ENCODE data around the gene GJD3. TPM values are rescaled to one million over a fixed set of nuclear protein-coding genes. Genes with fewer than 3 reads are reported as not detected.
A peak's percentile ranks its signal among the peaks of the same experiment; 100 is the strongest.

Gene GJD3
- total RNA-seq, 1 experiment from 2014 or later: not detected

DNA sequence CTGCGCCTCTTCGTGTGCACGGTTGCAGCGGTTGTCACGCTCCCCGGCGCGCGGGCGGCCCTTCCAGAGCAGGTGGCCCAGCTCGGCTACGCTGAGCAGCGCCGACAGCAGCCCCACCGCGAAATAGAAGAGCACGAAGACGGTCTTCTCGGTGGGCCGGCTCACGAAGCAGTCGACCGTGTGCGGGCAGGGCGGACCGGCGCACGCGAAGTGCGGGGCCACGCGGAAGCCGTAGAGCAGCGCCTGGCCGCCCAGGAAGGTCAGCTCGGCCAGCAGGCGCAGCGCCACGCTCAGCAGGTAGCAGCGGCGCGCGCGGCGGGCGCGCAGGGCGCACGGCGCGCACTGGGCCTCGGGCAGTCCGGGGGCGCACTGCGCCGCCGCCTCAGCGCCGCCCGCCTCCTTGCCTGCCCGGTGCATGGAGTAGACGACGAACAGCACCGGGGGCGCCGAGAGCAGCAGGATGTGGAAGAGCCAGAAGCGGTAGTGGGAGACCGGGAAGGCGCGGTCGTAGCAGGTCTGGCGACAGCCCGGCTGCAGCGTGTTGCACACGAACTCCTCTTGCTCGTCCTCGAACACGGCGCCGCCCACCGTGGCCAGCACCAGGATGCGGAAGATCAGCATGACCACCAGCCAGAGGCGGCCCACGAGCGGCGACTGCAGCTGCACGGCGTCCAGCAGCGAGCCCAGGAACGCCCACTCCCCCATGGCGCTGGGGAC lies 1.3 kb downstream of the GJD3 start:
- Histone ChIP-seq H3K27ac (no peak overlapping the region), H3F3A (ENCODE audit: insufficient read depth, low read depth) (peaks cover 6% of the 10 kb centered on the region; the same call in 1 of the 2 replicates), H3K4me3 (peak overlapping the region; percentile 69; the same call in 1 of the 2 replicates), H4K20me1 (ENCODE audit: insufficient read depth) (no peaks in the 10 kb centered on the region; the same call in 1 of the 2 replicates), H3K27me3 (ENCODE audit: insufficient read depth, low read depth) (no peaks in the 10 kb centered on the region), H3K36me3 (ENCODE audit: low read depth) (no peaks in the 10 kb centered on the region), H2AFZ (peak overlapping the region; percentile 90), H3K79me2 (ENCODE audit: low read depth) (no peaks in the 10 kb centered on the region), H3K9me2 (ENCODE audit: insufficient read depth) (no peaks in the 10 kb centered on the region), H3K4me1 (replicated peaks; ENCODE audit: insufficient read depth) (peaks cover 5% of the 10 kb centered on the region), H3K9me3 (ENCODE audit: insufficient read depth, low read depth) (no peaks in the 10 kb centered on the region), H3K4me2 (peak overlapping the region; percentile 90)
- intact Hi-C loops (cut with micrococcal nuclease; ENCODE audit: unreplicated experiment): loop anchor here (2.0 kb wide), 1 partner anchor 170 kb away; no protein-coding TSS in a partner anchor
- peak in 1 of 2 experiments; percentile 41 for DNase-seq
- ChIA-PET CTCF (interaction anchor here (0.6 to 1.0 kb wide), 2 partner anchors 52 to 54 kb away, joined by 3 to 4 read pairs; partner anchors contain the start of gene TOP2A), POLR2A (ENCODE audit: unreplicated experiment) (interaction anchor here (0.7 kb wide), 1 partner anchor 124 kb away, joined by 3 read pairs; no protein-coding TSS in a partner anchor)
- TF ChIP-seq CTCF (conservative IDR thresholded peaks at IDR 0.05): no peak
- TF ChIP-seq EZH2 (IDR thresholded peaks at IDR 0.05; ENCODE audit: low read depth): no peak
- BruUV-seq (replicated peaks): no TSS peak

GRCh38 chr17:40362696-40363110 lies 1.8 kb downstream of the GJD3 start:
- peaks cover 12% of the 10 kb centered on the region; the same call in 1 of the 2 replicates for H3F3A ChIP-seq (ENCODE audit: insufficient read depth, low read depth)
- peak overlapping the region; percentile 90 for H2AFZ ChIP-seq
- H3K27me3 ChIP-seq (ENCODE audit: insufficient read depth, low read depth): no peaks in the 10 kb centered on the region
- ChIA-PET POLR2A (ENCODE audit: unreplicated experiment) (interaction anchor here (0.7 kb wide), 1 partner anchor 124 kb away, joined by 3 read pairs; no protein-coding TSS in a partner anchor), CTCF (interaction anchor here (0.6 to 1.0 kb wide), 3 partner anchors 51 to 170 kb away, joined by 3 to 6 read pairs (median 4); partner anchors contain the start of gene TOP2A)
- peaks cover 8% of the 10 kb centered on the region for H3K4me1 ChIP-seq (replicated peaks; ENCODE audit: insufficient read depth)
- H4K20me1 ChIP-seq (ENCODE audit: insufficient read depth): no peaks in the 10 kb centered on the region; the same call in 1 of the 2 replicates
- TF ChIP-seq CTCF (conservative IDR thresholded peaks at IDR 0.05): peak; percentile 70
- TF ChIP-seq EZH2 (IDR thresholded peaks at IDR 0.05; ENCODE audit: low read depth): no peak
- H3K9me2 ChIP-seq (ENCODE audit: insufficient read depth): no peaks in the 10 kb centered on the region
- no TSS peak for BruUV-seq (replicated peaks)
- DNase-seq: peak; percentile 72 to 82
- peak overlapping the region; percentile 69; the same call in 1 of the 2 replicates for H3K4me3 ChIP-seq
- no peaks in the 10 kb centered on the region for H3K36me3 ChIP-seq (ENCODE audit: low read depth)
- H3K79me2 ChIP-seq (ENCODE audit: low read depth): no peaks in the 10 kb centered on the region
- H3K27ac ChIP-seq: no peak overlapping the region
- no peaks in the 10 kb centered on the region for H3K9me3 ChIP-seq (ENCODE audit: insufficient read depth, low read depth)
- intact Hi-C loops (cut with micrococcal nuclease; ENCODE audit: unreplicated experiment): loop anchor here (2.0 kb wide), 1 partner anchor 170 kb away; no protein-coding TSS in a partner anchor
- peak overlapping the region; percentile 90 for H3K4me2 ChIP-seq

- H3K4me1 ChIP-seq (replicated peaks; ENCODE audit: insufficient read depth): peaks cover 8% of the 10 kb centered on the region
- peak overlapping the region; percentile 69; the same call in 1 of the 2 replicates for H3K4me3 ChIP-seq
- POLR2A ChIA-PET (ENCODE audit: unreplicated experiment): interaction anchor here (0.7 kb wide), 1 partner anchor 125 kb away, joined by 3 read pairs; no protein-coding TSS in a partner anchor
- H3K27me3 ChIP-seq (ENCODE audit: insufficient read depth, low read depth): no peaks in the 10 kb centered on the region
- no peak overlapping the region for H3K27ac ChIP-seq
- intact Hi-C loops (cut with micrococcal nuclease; ENCODE audit: unreplicated experiment): loop anchor here (2.0 kb wide), 1 partner anchor 171 kb away; no protein-coding TSS in a partner anchor
- BruUV-seq (replicated peaks): no TSS peak
- no peaks in the 10 kb centered on the region; the same call in 1 of the 2 replicates for H4K20me1 ChIP-seq (ENCODE audit: insufficient read depth)
- no peaks in the 10 kb centered on the region for H3K36me3 ChIP-seq (ENCODE audit: low read depth)
- peak overlapping the region; percentile 90 for H3K4me2 ChIP-seq
- peak overlapping the region; percentile 90; the same call in 1 of the 2 replicates for H2AFZ ChIP-seq
- no peak for DNase-seq
- no peaks in the 10 kb centered on the region for H3K9me2 ChIP-seq (ENCODE audit: insufficient read depth)
- H3K9me3 ChIP-seq (ENCODE audit: insufficient read depth, low read depth): no peaks in the 10 kb centered on the region
- H3K79me2 ChIP-seq (ENCODE audit: low read depth): no peaks in the 10 kb centered on the region
- peaks cover 14% of the 10 kb centered on the region; the same call in 1 of the 2 replicates for H3F3A ChIP-seq (ENCODE audit: insufficient read depth, low read depth)
- CTCF ChIA-PET: interaction anchor here (0.9 to 1.0 kb wide), 2 partner anchors 56 to 171 kb away, joined by 3 to 6 read pairs; partner anchors contain the start of gene TOP2A
- no peak for TF ChIP-seq EZH2 (IDR thresholded peaks at IDR 0.05; ENCODE audit: low read depth)
Measured at GRCh38 chr17:40361925-40362695, 2.4 kb downstream of the GJD3 start.

Data from PC-9 (cell line).